T follicular helper cell (primary cell): Measurements from ENCODE around the gene SLC23A3.
"Not testable (repeated sequence)": the region's sequence is repeated elsewhere in the genome, so short reads cannot be mapped to it uniquely, and the experiment has no call there.

Experiments used
- DNase-seq: peaks from one replicate; pipeline ENCODE4 v3.0.0-alpha.2; 2020; ENCODE audit warnings: low read depth

The SLC23A3 gene

DNA sequence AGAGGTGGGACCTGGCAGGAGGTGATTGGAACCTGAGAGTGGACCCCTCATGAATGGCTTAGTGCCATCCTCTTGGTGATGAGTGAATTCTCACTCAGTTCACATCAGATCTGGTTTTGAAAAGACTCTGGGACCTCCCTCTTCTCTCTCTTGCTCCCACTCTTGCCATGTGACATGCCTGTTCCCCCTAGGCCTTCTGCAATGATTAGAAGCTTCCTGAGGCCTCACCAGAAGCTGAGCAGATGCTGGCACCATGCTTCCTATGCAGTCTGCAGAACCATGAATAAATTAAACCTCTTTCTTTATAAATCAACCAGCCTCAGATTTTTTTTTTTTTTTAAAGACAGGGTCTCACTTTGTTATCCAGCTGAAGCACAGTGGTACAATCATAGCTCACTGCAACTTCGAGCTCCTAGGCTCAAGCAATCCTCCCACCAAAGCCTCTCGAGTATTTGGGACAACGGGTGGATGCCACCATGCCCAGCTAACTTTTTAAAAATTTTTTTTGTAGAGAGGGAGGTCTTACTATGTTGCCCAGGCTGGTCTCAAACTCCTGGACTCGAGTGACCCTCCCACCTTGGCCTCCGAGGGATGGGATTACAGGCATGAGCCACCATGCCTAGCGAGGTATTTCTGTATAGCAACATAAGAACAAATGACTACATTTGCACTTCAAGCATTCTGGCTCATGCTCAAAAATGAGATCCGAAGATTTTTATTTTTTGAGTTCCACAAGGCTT, 34.8 kb upstream of the SLC23A3 start:
- DNase-seq, result no peak

DNA sequence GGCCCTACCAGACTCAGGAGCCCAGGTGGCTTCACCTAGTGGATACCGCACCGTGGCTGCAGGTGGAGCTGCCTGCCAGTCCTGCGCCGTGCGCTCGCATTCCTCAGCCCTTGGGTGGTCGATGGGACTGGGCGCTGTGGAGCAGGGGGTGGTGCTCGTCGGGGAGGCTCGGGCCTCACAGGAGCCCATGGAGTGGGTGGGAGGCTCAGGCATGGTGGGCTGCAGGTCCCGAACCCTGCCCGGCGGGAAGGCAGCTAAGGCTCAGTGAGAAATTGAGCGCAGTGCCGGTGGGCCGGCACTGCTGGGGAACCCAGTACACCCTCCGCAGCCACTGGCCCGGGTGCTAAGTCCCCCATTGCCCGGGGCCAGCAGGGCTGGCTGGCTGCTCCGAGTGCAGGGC, 31.5 kb upstream of the SLC23A3 start:
- DNase-seq, result not testable (repeated sequence)

DNA sequence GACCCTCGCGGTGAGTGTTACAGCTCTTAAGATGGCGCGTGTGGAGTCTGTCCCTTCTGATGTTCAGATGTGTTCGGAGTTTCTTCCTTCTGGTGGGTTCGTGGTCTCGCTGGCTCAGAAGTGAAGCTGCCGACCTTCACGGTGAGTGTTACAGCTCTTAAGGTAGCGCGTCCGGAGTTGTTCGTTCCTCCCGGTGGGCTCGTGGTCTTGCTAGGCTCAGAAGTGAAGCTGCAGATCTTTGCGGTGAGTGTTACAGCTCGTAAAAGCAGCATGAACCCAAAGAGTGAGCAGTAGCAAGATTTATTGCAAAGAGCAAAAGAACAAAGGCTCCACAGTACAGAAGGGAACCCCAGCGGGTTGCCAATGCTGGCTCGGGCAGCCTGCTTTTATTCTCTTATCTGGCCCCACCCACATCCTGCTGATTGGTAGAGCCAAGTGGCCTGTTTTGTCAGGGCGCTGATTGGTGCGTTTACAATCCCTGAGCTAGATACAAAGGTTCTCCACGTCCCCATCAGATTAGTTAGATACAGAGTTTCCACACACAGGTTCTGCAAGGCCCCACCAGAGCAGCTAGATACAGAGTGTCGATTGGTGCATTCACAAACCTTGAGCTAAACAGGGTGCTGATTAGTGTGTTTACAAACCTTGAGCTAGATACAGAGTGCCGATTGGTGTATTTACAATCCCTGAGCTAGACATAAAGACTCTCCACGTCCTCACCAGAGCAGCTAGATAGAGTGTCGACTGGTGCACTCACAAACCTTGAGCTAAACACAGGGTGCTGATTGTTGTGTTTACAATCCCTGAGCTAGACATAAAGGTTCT, 30.9 kb upstream of the SLC23A3 start:
- not testable (repeated sequence) for DNase-seq

DNA sequence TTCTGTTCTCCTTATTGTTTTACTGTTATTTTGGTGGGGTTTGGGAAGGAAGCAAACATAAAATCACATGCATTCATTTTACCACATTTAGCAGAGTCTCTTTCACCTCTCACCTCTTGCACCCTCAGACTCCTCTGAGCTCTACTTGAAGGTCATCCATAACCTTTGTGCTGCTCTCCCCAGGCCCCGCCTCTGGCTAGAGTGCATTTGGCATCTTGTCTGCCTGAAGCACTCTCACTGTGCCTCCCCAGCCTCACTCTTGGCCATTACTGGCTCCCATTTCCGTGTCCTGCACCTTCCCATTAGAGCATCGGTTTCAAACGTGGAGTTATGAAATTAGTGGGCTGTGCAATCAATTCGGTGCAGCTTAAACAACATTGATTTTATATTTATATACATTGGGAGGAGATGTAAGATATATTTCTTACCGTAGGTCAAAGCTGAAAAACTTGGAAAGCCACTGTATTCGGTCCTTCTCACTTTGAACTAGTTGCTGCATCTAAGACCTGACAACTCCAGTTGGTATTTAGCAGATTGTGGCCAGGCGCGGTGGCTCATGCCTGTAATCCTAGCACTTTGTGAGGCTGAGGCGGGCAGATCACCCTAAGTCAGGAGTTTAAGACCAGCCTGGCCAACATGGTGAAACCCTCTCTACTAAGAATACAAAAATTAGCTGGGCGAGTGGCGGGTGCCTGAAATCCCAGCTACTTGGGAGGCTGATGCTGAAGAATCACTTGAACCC, 29.8 kb upstream of the SLC23A3 start:
- DNase-seq, result no peak

DNA sequence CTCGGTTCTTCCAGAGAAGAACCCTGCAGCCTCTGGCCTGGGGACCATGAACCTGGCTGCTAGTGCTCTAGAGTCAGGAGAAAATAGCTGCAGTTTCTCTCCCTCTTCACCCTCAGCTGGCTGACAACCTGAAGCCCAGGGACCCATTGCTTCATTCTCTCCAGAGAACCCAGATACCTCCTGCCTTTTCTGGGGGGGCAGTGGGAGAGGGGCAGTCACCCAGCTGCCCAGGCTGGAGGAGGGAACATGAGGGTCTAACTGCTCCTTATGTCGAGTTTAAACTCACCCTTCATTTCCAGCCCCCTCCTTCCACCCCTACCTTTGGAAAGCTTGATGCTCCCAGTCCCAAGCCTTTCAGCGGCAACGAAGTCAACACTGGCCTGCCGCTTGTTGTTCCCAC, 29.1 kb upstream of the SLC23A3 start:
- DNase-seq, result no peak

DNA sequence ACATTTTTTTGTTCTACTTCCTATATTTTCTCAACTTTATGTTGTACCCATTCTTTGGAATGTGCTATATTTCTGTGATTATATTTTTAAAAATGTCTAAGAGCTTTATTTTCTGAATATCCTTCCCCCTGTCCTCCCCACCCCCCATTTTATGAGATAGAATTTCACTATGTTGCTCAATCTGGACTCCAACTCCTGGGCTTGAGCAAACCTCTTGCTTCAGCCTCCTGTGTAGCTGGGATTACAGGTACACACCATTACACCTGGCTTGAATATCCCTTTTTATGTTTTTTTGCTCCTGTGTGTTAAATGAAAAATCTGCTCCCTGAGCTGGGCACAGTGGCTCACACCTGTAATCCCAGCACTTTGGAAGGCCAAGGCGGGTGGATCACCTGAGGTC, 27.6 kb upstream of the SLC23A3 start:
- no peak for DNase-seq

DNA sequence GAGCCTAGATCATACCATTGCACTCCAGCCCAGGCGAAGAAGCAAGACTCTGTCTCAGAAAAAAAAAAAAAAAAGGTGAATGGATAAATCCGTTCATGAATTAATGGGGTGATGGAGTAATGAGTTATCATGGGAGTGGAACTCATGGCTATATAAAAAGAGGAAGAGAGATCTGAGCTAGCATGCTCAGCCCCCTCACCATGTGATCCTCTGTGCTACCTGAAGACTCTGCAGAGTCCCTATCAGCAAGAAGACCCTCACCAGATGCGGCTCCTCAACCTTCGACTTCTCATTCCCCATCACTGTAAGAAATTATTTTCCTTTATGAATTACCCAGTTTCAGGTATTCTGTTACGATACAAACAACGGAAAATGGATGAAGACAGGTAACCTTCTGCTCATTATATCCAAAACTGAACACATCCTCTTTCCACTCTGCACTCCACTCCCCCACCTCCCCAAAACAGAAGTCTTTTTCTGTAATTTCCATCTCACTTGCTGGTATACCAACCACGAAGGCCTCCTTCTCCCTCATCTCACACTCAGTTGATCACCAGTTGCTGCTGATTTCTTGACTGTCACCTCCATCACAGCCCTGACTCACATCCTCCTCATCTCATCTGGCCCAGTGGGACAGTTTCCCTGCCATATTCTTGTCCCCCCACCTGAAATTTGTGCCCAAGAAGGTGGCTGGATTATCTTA, 17.1 kb upstream of the SLC23A3 start:
- no peak for DNase-seq

DNA sequence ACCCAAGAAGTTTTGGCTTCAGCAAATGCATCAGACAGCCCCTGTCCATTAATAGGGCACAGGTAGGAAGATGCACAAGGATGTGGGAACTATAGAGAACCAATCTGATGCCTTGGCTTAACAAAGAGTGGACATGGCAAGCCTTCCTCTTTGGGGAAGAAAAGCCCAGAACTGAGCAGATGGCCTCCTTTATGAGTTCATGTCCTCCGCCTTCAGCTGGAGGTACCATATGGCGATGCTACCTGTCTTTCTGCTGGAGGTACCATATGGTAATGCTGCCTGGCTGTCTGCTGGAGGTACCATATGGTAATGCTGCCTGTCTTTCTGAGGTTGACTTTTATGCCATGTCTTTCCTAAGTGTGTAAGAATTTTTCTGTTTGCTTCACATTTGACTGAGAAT, 14.3 kb upstream of the SLC23A3 start:
- DNase-seq, result no peak

DNA sequence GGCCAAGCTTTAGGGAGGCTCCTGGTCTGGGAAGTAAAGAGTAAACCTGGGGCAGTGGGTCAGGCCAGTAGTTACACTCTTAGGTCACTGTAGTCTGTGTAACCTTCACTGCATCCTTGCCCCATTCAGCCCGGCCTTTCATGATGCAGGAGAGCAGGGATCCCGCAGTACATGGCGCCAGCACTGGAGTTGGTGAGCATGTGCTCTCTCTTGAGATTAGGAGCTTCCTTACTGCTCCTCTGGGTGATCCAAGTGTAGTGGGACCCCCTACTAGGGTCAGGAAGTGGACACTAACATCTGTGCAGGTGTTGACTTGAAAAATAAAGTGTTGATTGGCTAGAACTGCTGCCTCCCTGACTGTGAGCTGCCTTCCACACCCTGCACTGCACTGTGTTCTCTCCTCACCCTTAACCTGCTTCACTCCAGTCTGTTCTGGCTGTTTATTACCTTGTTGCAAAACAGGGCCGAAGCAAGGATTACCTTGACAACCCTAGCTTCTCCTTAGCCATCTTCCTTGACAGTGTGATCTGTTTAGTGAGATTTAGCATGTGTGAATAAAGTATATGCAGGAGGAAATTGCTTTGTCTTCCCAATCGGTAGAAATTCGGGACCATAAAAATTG, 13.4 kb upstream of the SLC23A3 start:
- DNase-seq, result no peak

DNA sequence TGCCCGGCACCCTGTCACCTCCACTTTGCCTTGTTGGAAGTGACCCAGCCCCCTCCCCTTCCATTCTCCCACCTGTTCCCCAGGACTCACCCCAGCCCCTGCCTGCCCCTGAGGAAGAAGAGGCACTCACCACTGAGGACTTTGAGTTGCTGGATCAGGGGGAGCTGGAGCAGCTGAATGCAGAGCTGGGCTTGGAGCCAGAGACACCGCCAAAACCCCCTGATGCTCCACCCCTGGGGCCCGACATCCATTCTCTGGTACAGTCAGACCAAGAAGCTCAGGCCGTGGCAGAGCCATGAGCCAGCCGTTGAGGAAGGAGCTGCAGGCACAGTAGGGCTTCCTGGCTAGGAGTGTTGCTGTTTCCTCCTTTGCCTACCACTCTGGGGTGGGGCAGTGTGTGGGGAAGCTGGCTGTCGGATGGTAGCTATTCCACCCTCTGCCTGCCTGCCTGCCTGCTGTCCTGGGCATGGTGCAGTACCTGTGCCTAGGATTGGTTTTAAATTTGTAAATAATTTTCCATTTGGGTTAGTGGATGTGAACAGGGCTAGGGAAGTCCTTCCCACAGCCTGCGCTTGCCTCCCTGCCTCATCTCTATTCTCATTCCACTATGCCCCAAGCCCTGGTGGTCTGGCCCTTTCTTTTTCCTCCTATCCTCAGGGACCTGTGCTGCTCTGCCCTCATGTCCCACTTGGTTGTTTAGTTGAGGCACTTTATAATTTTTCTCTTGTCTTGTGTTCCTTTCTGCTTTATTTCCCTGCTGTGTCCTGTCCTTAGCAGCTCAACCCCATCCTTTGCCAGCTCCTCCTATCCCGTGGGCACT, 12.7 kb upstream of the SLC23A3 start:
- DNase-seq, result no peak

DNA sequence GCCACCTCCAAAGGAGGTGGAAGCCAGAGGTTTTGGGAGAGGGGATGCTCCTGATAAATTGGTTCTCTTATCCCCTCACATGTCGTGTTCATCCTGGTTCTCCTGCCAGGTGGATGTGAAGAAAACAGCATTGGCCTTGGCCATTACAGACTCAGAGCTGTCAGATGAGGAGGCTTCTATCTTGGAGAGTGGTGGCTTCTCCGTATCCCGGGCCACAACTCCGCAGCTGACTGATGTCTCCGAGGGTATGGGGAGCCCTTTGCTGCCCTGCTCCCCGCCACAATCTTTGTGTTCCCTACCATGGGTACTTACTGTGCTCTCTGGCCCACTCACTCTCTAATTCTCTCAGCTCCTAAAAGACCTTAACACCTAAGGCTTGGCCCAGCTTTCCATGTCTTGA, 11.7 kb upstream of the SLC23A3 start:
- DNase-seq, result no peak

DNA sequence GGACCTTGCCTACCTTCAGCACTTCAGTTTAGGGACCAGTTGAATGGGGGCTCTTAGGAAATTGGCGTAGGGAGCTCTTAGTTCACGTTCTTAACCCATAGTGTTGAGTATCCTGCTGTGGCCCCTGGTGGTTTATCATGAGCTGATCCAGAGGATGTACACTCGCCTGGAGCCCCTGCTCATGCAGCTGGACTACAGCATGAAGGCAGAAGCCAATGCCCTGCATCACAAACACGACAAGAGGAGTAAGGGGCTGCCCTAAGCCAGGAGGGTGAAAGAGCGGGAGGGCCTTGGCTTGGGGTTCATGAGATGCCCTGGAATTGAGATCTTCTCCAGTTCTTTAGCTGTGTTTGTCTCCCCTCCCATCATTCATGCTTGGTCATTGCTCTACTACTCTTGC, 11.1 kb upstream of the SLC23A3 start:
- no peak for DNase-seq

DNA sequence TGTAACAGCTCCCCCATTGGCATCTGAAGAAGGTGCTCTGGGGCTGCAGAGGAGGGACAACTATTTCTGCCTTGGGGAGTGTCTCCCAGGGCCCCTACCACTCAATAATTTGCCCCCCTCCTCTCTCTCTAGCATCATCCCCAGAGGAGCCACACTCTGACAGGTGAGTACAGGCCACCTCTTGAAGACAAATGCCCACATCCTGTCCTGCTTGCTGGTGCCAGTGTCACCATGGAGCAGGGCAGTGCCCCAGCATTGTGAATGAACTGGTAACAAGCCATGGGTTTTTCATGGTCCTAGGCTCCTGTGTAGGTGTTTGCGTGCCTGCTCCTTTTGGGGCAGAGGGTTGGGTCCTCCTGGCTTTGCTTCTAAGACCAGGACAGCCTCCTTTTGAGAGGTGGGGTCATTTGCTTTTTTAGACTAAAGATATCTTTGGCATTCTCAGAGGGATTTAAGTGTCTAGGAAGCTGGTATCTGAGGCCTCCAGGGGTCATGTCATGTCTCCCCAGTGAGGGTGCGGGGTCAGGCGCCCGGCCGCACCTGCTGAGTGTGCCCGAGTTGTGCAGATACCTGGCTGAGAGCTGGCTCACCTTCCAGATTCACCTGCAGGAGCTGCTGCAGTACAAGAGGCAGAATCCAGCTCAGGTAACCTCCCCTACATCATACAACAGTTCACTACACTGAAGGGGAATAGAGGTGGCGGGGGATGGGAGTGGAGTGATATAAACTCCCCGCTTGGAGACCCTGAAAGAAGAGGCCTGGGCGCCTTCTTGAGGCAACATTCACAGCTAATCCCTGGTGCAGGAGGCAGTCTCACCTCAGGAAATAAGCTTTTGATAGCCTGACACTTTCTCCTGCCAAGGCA, 10.0 kb upstream of the SLC23A3 start:
- DNase-seq, result no peak

DNA sequence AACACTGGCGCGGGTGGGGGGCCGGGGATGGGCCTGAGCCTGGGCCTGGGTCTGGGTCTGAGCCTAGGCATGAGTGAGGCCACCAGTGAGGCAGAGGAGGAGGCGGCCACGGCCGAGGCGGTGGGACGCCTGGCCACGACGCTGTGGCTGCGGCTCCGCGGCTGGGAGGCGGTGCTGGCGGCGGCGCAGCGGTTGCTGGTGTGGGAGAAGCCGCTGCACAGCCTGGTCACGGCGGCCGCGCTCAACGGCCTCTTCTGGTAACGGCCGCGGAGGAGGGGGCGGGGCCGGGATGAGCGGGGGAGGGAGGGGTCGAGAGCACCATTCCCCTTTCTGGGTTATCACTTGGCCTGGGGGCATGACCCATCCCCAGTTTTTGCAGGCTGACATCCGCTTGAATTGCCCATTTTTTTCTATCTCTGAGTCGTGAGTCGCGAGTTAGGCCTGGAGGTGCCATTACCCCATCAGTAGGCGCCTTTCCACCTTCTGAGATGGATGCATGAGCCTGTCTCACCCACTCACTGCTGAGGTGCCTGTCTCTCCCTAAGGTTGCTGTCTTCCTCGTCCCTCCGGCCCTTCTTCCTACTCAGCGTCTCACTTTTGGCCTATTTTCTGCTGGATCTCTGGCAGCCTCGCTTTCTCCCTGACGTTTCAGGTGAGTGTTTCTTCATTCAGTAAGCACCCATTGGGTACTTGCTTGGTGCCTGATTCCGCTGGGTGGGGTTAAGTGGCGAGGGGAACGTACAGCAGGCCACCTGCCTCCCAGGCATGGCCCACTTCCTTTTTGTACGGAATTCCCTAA, 8.7 kb upstream of the SLC23A3 start:
- DNase-seq, result peak; percentile 22

DNA sequence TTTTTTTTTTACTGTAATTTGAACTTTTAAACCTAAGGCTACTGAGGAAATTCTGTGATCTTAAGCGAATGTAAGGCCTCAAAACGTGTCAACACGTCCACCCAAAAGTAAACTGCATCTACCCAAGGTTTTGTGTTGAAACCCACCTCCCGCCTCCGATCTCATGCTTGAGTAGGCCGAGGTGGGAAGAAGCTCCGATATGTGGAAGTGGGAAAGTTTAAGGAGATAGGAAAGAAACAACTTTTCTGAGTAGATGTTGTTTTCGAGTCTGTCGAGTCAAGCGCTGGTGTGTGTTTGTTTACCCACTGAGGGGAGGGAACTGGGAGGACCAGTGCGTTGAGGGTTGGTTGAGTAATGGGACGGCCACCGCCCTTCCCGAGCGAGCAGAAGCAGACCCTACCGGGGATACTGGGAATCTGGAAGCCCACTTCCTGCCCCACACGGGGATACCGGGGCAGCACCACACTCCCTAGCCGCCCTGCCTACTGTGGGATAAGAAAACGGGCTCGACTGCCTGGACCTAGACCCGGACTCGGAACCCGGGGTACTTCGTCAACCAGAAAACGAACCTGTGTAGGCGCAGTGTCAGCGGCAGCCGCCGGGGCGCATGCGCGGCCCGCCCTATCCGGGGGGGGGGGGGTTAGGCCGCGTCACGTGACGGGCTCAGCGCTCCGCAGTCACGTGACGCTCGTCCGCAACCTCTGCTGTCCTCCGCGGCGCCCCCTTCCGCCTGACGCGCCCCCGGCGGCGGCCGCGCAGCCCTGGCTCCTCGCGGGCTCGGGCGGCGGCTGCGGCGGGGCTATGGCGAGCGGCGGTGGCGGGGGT, 7.9 kb upstream of the SLC23A3 start, which contains the start of gene RETREG2:
RETREG2 (plus strand) TSS at position 724 of the 825 bp plus-strand sequence; CDS start at position 802, 78 bp downstream.
- DNase-seq, result peak; percentile 75

DNA sequence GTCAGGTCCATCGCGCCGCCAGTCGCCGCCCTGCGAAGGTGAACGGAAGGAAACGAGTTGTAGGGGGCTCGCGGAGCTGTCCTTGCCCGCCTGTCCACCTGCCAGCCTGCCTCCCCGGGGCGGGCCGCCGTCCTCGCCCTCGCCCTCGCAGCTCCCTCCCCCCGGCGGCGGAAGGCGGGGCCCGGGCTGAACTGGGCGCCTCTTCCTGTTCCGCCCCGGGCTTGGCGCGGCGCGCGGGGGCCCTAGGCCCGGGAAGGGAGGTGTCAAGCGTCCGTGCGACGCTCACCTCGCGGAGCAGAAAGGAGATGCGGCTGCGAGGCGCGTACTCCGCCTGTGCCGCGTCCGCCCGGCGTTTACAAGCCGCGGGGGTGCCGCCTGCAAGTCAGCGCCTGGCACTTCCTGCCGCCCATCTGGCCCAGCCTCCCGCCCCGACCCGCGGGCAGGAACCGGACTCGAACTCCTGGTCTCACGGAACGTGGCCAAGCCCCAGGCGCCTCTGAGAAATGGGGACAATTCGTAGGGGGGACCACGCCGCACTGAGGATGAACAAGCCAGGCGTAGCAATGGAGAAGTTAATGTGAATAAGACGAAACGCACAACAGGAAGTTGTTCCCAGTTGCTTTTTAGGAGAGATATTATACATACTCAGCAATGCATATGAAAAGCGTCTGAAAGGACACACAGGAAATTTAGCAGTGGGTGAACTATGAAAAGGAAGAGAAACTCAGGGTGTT, 7.2 kb upstream of the SLC23A3 start, which contains the start of gene CNPPD1:
CNPPD1 (minus strand) TSS at position 108 of the 734 bp plus-strand sequence; CDS start at position 11, 97 bp downstream.
- DNase-seq, result peak; percentile 79
